Hepatocyte (in vitro differentiated cells): ENCODE measurements around the gene HERC4. TPM values are rescaled to one million over a fixed set of nuclear protein-coding genes. Genes with fewer than 3 reads are reported as not detected.

Experiments
- DNase-seq: peaks from one replicate; pipeline ENCODE4 v3.0.0-alpha.2; 2016; ENCODE audit warnings: low spot score
- H2AFZ ChIP-seq: fragments of 200-600 bp; sonication (generic); 2 replicates; pipeline ENCODE4 v1.6.0; 2016; ENCODE audit warnings: antibody characterized with exemption, mild to moderate bottlenecking
- H3K27ac ChIP-seq: fragments of 200-600 bp; sonication (generic); 2 replicates; pipeline ENCODE4 v1.5.1; 2016; ENCODE audit warnings: mild to moderate bottlenecking
- H3K27me3 ChIP-seq: fragments of 200-600 bp; sonication (generic); 2 replicates; pipeline ENCODE4 v1.6.1; 2016
- H3K36me3 ChIP-seq: fragments of 200-600 bp; sonication (generic); replicated peaks from 2 replicates; pipeline ENCODE4 v1.5.1; 2016; ENCODE audit warnings: low read depth; ENCODE audit not compliant: insufficient read depth
- H3K4me1 ChIP-seq: fragments of 200-600 bp; sonication (generic); 2 replicates; pipeline ENCODE4 v1.5.1; 2016; ENCODE audit warnings: mild to moderate bottlenecking, moderate library complexity; ENCODE audit not compliant: insufficient read depth
- H3K4me2 ChIP-seq: fragments of 200-600 bp; sonication (generic); 2 replicates; pipeline ENCODE4 v1.6.0; 2016
- H3K4me3 ChIP-seq: fragments of 200-600 bp; sonication (generic); 2 replicates; pipeline ENCODE4 v1.5.1; 2016; ENCODE audit warnings: mild to moderate bottlenecking
- H3K79me2 ChIP-seq: fragments of 200-600 bp; sonication (generic); 2 replicates; pipeline ENCODE4 v1.6.0; 2017; ENCODE audit warnings: mild to moderate bottlenecking
- H3K9me2 ChIP-seq: fragments of 200-600 bp; sonication (generic); replicated peaks from 2 replicates; pipeline ENCODE4 v1.6.0; 2017; ENCODE audit warnings: mild to moderate bottlenecking; ENCODE audit not compliant: insufficient read depth
- H3K9me3 ChIP-seq: fragments of 200-600 bp; sonication (generic); 2 replicates; pipeline ENCODE4 v1.5.1; 2016; ENCODE audit warnings: low read depth, mild to moderate bottlenecking
- H4K20me1 ChIP-seq: fragments of 200-600 bp; sonication (generic); 2 replicates; pipeline ENCODE4 v1.6.0; 2016; ENCODE audit warnings: mild to moderate bottlenecking; ENCODE audit not compliant: insufficient read depth, poor library complexity, severe bottlenecking
- EZH2 ChIP-seq: fragments of 200-600 bp; sonication (generic); IDR thresholded peaks from 2 replicates; pipeline ENCODE4 v1.6.1; 2016; ENCODE audit warnings: antibody characterized with exemption, mild to moderate bottlenecking, borderline replicate concordance
- EZH2phosphoT487 ChIP-seq: fragments of 200-600 bp; sonication (generic); IDR thresholded peaks from one replicate; pipeline ENCODE4 v1.6.1; 2018; ENCODE audit warnings: antibody characterized with exemption, mild to moderate bottlenecking, low read depth, moderate library complexity; ENCODE audit not compliant: unreplicated experiment, severe bottlenecking
- WGBS: methylation state at CpG from one replicate; pipeline ENCODE4 v1.1.6; 2016; ENCODE audit warnings: low lambda C conversion rate; ENCODE audit errors: missing lambda C conversion rate; 5-methylcytosine and 5-hydroxymethylcytosine counted together
- polyA plus RNA-seq: library from polyadenylated mRNA; unstranded; fragments of >200 nt; fragmentation: Nextera tagmentation; extraction: Ambion mirVana; gene quantifications from 2 replicates; pipeline ENCODE4 v1.2.1, GENCODE V29; 2016
- total RNA-seq: library from RNA; depleted of rRNA; stranded (reverse); fragments of >200 nt; gene quantifications from 2 replicates; pipeline ENCODE4 v1.2.3, GENCODE V29; 2014
- TF ChIP-seq, protein P1 (sequence below): fragments of 200-600 bp; sonication (generic); IDR thresholded peaks from 2 replicates; pipeline ENCODE4 v1.5.1; 2016; ENCODE audit warnings: antibody characterized with exemption, mild to moderate bottlenecking; ENCODE audit not compliant: poor library complexity

HERC4 gene
- total and polyA plus RNA-seq, 2 experiments from 2014 or later: 23.3 to 54.0 TPM

DNA sequence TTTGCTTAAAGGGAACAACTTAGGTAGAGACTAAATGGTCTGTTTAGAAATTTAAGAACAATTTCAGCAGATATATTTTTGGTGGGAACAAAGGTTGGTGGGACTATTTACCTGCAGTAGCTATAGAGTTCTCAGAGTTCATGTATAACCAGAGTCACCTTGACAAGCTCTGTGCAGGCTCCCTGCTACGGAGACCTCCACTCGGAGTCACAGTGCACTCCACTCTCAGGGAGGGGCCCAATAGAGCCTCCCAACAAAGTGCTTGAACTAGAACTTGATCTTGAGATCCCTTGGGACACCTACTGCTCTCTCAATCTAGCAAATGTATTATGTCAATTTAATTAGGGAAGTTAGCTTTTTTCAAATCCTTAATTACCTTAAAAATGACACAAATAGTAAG is 36.5 kb upstream of the HERC4 start:
- no peak for TF ChIP-seq EZH2
- Histone ChIP-seq H3K27me3 (no peaks in the 10 kb centered on the region), H3K36me3 (no peaks in the 10 kb centered on the region), H2AFZ (no peak overlapping the region), H3K4me2 (no peak overlapping the region), H4K20me1 (no peaks in the 10 kb centered on the region), H3K4me3 (no peak overlapping the region), H3K79me2 (no peaks in the 10 kb centered on the region), H3K9me3 (no peaks in the 10 kb centered on the region), H3K27ac (no peak overlapping the region), H3K9me2 (no peaks in the 10 kb centered on the region), H3K4me1 (no peaks in the 10 kb centered on the region)
- DNase-seq: no peak
- 58% methylated on average over 2 of the region's 2 CpGs for WGBS

DNA sequence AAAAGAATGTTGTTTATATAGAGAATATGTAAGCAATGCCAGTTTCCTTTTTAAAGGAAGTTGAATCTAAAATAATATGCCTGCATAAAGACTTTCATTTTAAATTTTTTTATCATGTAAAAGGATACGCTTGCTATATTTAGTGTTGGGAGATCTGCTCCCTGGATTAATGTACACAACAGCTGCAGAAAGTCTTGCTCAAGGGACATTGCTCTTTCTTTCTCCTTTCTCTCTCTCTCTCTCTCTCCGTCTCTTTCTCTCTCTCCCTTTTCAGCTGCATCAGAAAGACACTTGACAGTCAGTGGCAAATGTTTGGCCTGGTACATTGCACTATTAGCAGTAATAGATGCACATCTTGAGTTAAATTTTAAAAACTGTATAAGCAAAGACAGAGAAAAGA is 34.9 kb upstream of the HERC4 start:
- DNase-seq: no peak
- H2AFZ ChIP-seq: no peak overlapping the region
- no peaks in the 10 kb centered on the region for H3K9me3 ChIP-seq
- H4K20me1 ChIP-seq: no peaks in the 10 kb centered on the region
- H3K79me2 ChIP-seq: no peaks in the 10 kb centered on the region
- no peak overlapping the region for H3K4me2 ChIP-seq
- TF ChIP-seq EZH2phosphoT487: no peak
- no peak for TF ChIP-seq EZH2
- TF ChIP-seq, protein P1, sequence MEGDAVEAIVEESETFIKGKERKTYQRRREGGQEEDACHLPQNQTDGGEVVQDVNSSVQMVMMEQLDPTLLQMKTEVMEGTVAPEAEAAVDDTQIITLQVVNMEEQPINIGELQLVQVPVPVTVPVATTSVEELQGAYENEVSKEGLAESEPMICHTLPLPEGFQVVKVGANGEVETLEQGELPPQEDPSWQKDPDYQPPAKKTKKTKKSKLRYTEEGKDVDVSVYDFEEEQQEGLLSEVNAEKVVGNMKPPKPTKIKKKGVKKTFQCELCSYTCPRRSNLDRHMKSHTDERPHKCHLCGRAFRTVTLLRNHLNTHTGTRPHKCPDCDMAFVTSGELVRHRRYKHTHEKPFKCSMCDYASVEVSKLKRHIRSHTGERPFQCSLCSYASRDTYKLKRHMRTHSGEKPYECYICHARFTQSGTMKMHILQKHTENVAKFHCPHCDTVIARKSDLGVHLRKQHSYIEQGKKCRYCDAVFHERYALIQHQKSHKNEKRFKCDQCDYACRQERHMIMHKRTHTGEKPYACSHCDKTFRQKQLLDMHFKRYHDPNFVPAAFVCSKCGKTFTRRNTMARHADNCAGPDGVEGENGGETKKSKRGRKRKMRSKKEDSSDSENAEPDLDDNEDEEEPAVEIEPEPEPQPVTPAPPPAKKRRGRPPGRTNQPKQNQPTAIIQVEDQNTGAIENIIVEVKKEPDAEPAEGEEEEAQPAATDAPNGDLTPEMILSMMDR: no peak
- 79% methylated on average over 2 of the region's 2 CpGs for WGBS
- no peak overlapping the region for H3K27ac ChIP-seq
- H3K9me2 ChIP-seq: no peaks in the 10 kb centered on the region
- H3K4me1 ChIP-seq: peaks cover 5% of the 10 kb centered on the region
- H3K4me3 ChIP-seq: no peak overlapping the region
- H3K27me3 ChIP-seq: no peaks in the 10 kb centered on the region
- H3K36me3 ChIP-seq: no peaks in the 10 kb centered on the region

DNA sequence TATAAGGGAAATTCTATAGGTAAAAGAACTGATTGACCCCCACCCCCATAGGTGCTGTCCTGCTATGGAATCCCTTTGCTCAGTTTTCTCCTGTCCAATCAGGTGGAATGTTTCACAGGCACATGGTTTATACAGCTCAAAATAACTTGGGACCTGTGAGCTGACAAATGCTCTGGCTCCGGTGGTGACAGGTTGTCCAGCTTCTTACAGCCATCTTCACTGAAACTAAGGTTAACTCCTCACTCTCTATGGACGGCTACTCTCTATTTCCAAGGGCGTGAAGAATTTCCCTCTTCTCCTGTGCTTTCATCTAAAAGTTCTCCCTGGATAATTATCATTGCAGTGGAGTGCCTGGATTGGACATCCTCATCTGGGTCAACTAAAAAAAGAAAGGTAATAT is 34.2 kb upstream of the HERC4 start, which contains the start of gene MYPN:
Gene MYPN (plus strand): TSS at position 158 of the 400 bp plus-strand sequence. CDS start 11,951 bp downstream, outside the sequence.
- Histone ChIP-seq H3K79me2 (no peaks in the 10 kb centered on the region), H3K9me2 (no peaks in the 10 kb centered on the region)
- WGBS: 85% methylated on average over 3 of the region's 3 CpGs

DNA sequence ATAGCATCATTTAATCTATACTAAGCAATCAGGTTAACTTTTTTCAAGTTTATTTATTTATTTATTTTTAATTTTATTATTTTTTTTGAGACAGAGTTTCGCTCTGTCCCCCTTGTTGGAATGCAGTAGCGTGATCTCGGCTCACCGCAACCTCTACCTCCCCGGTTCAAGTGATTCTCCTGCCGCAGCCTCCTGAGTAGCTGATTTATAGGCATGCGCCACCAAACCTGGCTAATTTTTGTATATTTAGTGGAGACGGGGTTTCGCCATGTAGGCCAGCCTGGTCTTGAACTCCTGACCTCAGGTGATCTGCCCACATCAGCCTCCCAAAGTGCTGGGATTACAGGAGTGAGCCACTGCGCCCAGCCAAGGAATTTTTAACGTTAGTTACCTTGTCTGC is 33.6 kb upstream of the HERC4 start:
- H3K4me2 ChIP-seq: no peak overlapping the region
- no peaks in the 10 kb centered on the region for H3K79me2 ChIP-seq
- H2AFZ ChIP-seq: no peak overlapping the region
- no peaks in the 10 kb centered on the region for H3K27me3 ChIP-seq
- H3K36me3 ChIP-seq: no peaks in the 10 kb centered on the region
- H3K9me2 ChIP-seq: no peaks in the 10 kb centered on the region
- no peak overlapping the region for H3K27ac ChIP-seq
- WGBS: 93% methylated on average over 11 of the region's 11 CpGs
- DNase-seq: no peak
- no peaks in the 10 kb centered on the region for H4K20me1 ChIP-seq
- H3K4me1 ChIP-seq: peaks cover 5% of the 10 kb centered on the region
- H3K9me3 ChIP-seq: no peaks in the 10 kb centered on the region
- H3K4me3 ChIP-seq: no peak overlapping the region
- no peak for TF ChIP-seq EZH2phosphoT487
- TF ChIP-seq, protein P1: no peak
- no peak for TF ChIP-seq EZH2

More for the DNA sequence above, 34.2 kb upstream of the HERC4 start, which contains the start of gene MYPN:
- Histone ChIP-seq H3K36me3 (no peaks in the 10 kb centered on the region), H3K27me3 (no peaks in the 10 kb centered on the region), H3K4me2 (no peak within 1 kb of the TSS), H3K4me1 (peaks cover 5% of the 10 kb centered on the region), H2AFZ (no peak within 1 kb of the TSS), H3K27ac (no peak within 1 kb of the TSS), H4K20me1 (no peaks in the 10 kb centered on the region), H3K4me3 (no peak within 1 kb of the TSS), H3K9me3 (no peaks in the 10 kb centered on the region)
- DNase-seq: no peak
- TF ChIP-seq, protein P1: no peak
- no peak for TF ChIP-seq EZH2
- no peak for TF ChIP-seq EZH2phosphoT487
